ENCODE results near the gene TDP1.

Gene TDP1

DNA sequence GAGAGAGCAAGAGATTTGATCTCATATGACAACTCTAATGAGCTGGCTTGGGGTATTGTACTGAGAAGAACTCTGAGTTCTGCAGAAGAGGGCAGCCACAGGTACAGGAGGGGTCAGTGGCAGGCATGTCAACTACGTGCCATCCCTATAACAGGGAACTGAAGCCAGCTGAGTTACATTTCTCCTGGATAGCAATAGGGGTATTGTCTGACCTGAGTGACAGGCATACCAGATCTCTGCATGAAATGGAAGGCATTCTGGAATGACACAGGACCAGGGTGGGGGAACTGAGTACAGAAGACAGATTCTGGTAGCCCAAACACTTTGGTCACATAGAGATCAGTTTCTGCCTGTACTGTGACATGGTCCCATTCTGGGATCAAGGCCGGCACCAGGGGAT, 37.0 kb upstream of the TDP1 start:
- Histone ChIP-seq H3K9me3 (ENCODE audit: control insufficient read depth in 1 of 2, low read length in 2 of 2) (no peaks in the 10 kb centered on the region), H3K27me3 (ENCODE audit: low read depth, low read length) (no peaks in the 10 kb centered on the region), H3K27ac (ENCODE audit: low read length) (no peak overlapping the region), H3K36me3 (ENCODE audit: control insufficient read depth in 1 of 2, insufficient read depth in 2 of 2, low read length in 2 of 2) (peaks cover 0 to 6% of the 10 kb centered on the region in 2 donors), H3K4me1 (ENCODE audit: control insufficient read depth in 1 of 2, insufficient read depth in 2 of 2, low read length in 2 of 2) (no peaks in the 10 kb centered on the region), H3K4me3 (ENCODE audit: low read depth in 1 of 2, low read length in 2 of 2) (no peak overlapping the region)

DNA sequence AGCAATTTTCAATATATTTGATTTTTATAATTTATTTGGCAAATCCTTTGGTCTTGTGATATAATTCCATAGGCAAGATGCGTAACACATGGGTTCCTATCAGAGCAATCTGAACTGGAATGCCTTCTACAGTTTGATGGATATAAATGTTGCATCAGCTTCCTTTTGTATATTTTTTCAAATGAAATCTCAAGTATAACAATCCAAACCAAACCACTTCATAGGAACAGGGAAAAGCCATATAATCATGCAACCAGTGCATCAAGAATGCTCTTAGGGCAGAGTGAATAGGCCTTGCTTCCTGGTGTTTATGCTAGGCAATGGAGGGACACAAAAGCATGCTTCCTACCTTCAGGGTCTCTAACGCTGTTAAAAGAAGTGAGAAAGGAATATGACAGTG, 35.7 kb upstream of the TDP1 start:
- Histone ChIP-seq H3K4me3 (ENCODE audit: low read depth in 1 of 2, low read length in 2 of 2) (no peak overlapping the region), H3K36me3 (ENCODE audit: control insufficient read depth in 1 of 2, insufficient read depth in 2 of 2, low read length in 2 of 2) (peaks cover 0 to 6% of the 10 kb centered on the region in 2 donors), H3K27ac (ENCODE audit: low read length) (no peak overlapping the region), H3K4me1 (ENCODE audit: control insufficient read depth in 1 of 2, insufficient read depth in 2 of 2, low read length in 2 of 2) (no peaks in the 10 kb centered on the region), H3K27me3 (ENCODE audit: low read depth, low read length) (no peaks in the 10 kb centered on the region), H3K9me3 (ENCODE audit: control insufficient read depth in 1 of 2, low read length in 2 of 2) (no peaks in the 10 kb centered on the region)

DNA sequence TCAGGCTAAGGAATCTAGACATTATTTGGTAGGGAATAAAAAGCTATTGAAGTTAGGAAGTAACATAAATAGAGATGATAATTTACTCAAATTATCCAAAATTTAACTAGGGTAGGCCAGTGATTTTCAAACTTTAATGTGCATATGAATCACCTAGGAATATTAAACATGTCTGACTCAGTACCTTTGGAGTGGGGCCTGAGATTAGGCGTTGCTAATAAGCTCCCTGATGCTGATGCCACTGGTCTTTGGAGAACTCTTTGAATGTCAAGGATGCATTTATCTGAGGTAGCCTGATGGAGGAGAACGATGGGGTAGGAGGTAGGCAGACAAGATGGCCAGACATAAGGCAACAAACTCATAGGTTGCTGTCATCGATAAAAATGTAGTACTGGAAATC, 34.4 kb upstream of the TDP1 start:
- peaks cover 0 to 6% of the 10 kb centered on the region in 2 donors for H3K36me3 ChIP-seq (ENCODE audit: control insufficient read depth in 1 of 2, insufficient read depth in 2 of 2, low read length in 2 of 2)
- H3K4me3 ChIP-seq (ENCODE audit: low read depth in 1 of 2, low read length in 2 of 2) = no peak overlapping the region
- H3K27ac ChIP-seq (ENCODE audit: low read length) = no peak overlapping the region
- H3K4me1 ChIP-seq (ENCODE audit: control insufficient read depth in 1 of 2, insufficient read depth in 2 of 2, low read length in 2 of 2) = no peaks in the 10 kb centered on the region
- no peaks in the 10 kb centered on the region for H3K27me3 ChIP-seq (ENCODE audit: low read depth, low read length)
- H3K9me3 ChIP-seq (ENCODE audit: control insufficient read depth in 1 of 2, low read length in 2 of 2) = no peaks in the 10 kb centered on the region

DNA sequence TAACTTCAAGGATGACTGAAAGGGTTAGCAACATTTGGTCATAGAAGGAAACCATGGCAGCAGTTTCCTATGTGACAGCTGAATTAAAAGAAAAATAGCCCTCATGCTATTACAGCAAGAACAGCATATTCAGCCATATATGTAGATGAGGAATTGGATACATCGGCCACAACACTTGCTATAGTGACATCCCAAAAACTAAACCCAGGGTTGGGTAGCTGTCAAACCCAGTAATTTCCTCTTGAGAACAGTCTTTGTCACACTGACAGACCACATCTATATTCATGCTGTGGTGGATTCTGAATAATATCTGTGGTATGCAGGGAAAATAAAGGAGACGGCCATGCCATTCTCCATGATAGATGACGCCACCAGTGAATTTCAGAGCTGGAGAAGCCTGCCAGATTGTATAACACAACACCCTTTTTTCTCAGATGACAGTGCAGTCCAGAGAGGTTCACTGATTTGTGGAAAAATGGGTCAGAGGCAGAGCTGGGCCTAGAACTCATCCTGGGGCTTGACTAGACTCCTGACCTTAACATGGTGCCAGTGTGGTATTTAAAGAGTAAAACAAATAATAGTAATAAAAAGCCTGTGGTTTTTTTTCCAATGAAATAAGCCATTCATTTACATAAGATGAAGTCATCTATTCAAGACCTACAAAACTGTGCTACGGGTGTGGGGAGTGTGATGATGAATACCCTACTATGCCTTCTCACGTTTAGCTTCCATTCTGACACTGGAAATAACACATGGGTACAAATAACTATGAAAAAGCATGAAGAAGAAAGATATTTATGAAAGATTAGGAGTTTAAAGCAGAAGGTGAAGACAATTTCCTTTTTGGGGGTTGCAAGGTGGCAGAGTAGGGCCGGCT, 33.5 kb upstream of the TDP1 start:
- peaks cover 0 to 6% of the 10 kb centered on the region in 2 donors for H3K36me3 ChIP-seq (ENCODE audit: control insufficient read depth in 1 of 2, insufficient read depth in 2 of 2, low read length in 2 of 2)
- no peak overlapping the region for H3K4me3 ChIP-seq (ENCODE audit: low read depth in 1 of 2, low read length in 2 of 2)
- no peaks in the 10 kb centered on the region for H3K27me3 ChIP-seq (ENCODE audit: low read depth, low read length)
- H3K9me3 ChIP-seq (ENCODE audit: control insufficient read depth in 1 of 2, low read length in 2 of 2) = no peaks in the 10 kb centered on the region
- no peak overlapping the region for H3K27ac ChIP-seq (ENCODE audit: low read length)
- no peaks in the 10 kb centered on the region for H3K4me1 ChIP-seq (ENCODE audit: control insufficient read depth in 1 of 2, insufficient read depth in 2 of 2, low read length in 2 of 2)

DNA sequence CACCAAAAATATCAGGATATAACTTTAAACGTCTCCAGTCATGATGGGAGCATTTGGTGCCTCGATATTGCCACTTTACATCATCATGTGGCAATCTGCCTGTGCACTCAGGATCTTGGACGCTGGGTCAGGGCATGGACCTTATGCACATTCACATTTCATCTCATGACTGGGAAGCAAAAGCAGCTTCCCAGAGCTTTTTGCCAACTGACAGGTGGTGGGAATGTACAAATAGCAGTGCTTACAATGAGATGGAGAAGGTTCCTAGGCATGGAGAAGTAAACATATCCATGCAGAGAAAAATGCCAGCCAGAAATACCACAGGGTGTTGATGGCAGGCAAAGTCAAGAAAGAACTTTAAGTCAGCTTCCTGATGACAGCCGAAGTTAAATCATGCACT, 31.5 kb upstream of the TDP1 start:
- H3K4me3 ChIP-seq (ENCODE audit: low read depth in 1 of 2, low read length in 2 of 2) = no peak overlapping the region
- no peak overlapping the region for H3K27ac ChIP-seq (ENCODE audit: low read length)
- H3K27me3 ChIP-seq (ENCODE audit: low read depth, low read length) = no peaks in the 10 kb centered on the region
- no peaks in the 10 kb centered on the region for H3K4me1 ChIP-seq (ENCODE audit: control insufficient read depth in 1 of 2, insufficient read depth in 2 of 2, low read length in 2 of 2)
- H3K36me3 ChIP-seq (ENCODE audit: control insufficient read depth in 1 of 2, insufficient read depth in 2 of 2, low read length in 2 of 2) = peaks cover 0 to 6% of the 10 kb centered on the region in 2 donors
- H3K9me3 ChIP-seq (ENCODE audit: control insufficient read depth in 1 of 2, low read length in 2 of 2) = no peaks in the 10 kb centered on the region

DNA sequence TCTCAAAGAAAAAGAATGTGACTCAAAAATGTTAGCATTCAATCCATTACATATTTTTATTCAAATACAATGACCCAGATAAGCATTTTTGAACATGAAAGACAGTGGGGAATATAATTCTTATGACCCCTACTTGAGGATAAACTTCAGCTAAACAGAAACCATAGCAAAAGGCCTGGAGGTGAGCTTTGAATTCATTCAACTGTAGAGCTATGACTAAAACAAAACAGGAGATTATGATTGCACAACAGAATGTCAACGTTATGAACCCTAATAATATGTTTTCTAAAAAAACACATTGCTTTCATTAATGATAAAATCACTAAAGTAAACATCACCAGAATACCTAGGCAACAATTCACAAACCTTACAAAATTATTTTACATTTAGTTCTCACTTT, 29.0 kb upstream of the TDP1 start:
- no peak overlapping the region for H3K27ac ChIP-seq (ENCODE audit: low read length)
- no peaks in the 10 kb centered on the region for H3K27me3 ChIP-seq (ENCODE audit: low read depth, low read length)
- H3K4me1 ChIP-seq (ENCODE audit: control insufficient read depth in 1 of 2, insufficient read depth in 2 of 2, low read length in 2 of 2) = no peaks in the 10 kb centered on the region
- no peaks in the 10 kb centered on the region for H3K9me3 ChIP-seq (ENCODE audit: control insufficient read depth in 1 of 2, low read length in 2 of 2)
- H3K36me3 ChIP-seq (ENCODE audit: control insufficient read depth in 1 of 2, insufficient read depth in 2 of 2, low read length in 2 of 2) = peaks cover 0 to 23% of the 10 kb centered on the region in 2 donors
- no peak overlapping the region for H3K4me3 ChIP-seq (ENCODE audit: low read depth in 1 of 2, low read length in 2 of 2)

DNA sequence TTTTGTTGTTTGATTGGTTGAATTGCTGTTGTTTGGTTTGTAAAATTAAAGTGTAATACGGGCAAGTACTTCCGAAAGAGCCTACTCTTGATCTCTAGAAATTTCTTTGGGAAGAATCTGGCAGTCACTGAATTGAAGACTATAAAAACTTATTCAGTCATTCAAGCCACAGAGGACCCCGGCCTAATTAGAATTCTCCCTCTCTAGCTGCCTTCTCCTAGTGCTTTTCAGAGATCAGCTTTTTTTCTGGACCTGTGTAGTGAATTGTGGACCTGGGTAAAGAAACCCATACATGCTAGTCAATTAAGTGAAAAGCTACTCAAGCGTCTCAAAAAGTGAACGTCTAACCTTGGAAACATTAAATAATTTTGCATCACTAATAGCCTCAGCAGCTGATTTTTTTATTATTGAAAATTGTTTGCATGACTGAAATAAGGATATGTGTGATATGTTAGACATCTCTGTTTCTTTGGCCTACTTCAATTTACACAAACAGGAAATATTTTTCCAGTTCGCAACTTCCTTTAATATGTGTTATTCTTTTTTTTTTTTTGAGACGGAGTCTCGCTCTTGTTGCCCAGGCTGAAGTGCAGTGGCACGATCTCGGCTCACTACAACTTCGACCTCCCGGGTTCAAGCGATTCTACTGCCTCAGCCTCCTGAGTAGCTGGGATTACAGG, 28.4 kb upstream of the TDP1 start:
- H3K36me3 ChIP-seq (ENCODE audit: control insufficient read depth in 1 of 2, insufficient read depth in 2 of 2, low read length in 2 of 2) = peaks cover 0 to 22% of the 10 kb centered on the region in 2 donors
- H3K27ac ChIP-seq (ENCODE audit: low read length) = no peak overlapping the region
- H3K27me3 ChIP-seq (ENCODE audit: low read depth, low read length) = no peaks in the 10 kb centered on the region
- H3K9me3 ChIP-seq (ENCODE audit: control insufficient read depth in 1 of 2, low read length in 2 of 2) = no peaks in the 10 kb centered on the region
- H3K4me1 ChIP-seq (ENCODE audit: control insufficient read depth in 1 of 2, insufficient read depth in 2 of 2, low read length in 2 of 2) = no peaks in the 10 kb centered on the region
- H3K4me3 ChIP-seq (ENCODE audit: low read depth in 1 of 2, low read length in 2 of 2) = no peak overlapping the region

DNA sequence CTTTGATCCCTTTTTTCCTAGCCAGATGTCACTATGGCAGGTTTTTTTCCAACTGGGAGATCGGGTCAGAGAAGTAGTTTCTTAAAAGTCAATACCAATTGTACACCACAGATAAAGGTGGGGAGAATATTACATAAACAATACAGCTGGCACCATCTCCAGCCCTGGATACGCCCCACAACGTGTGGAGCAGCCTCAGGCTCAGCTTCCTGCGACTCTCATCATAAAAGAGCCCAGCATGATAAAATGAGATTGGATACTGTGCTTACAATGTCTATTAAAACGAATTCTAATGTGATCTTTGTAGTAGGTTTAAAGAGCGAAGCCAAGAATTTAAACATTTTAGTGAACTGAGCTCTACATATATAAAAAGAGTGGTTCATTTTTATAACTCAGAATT, 22.7 kb upstream of the TDP1 start:
- Histone ChIP-seq H3K4me3 (ENCODE audit: low read depth in 1 of 2, low read length in 2 of 2) (no peak overlapping the region), H3K4me1 (ENCODE audit: control insufficient read depth in 1 of 2, insufficient read depth in 2 of 2, low read length in 2 of 2) (no peaks in the 10 kb centered on the region), H3K36me3 (ENCODE audit: control insufficient read depth in 1 of 2, insufficient read depth in 2 of 2, low read length in 2 of 2) (peaks cover 0 to 17% of the 10 kb centered on the region in 2 donors), H3K27me3 (ENCODE audit: low read depth, low read length) (no peaks in the 10 kb centered on the region), H3K9me3 (ENCODE audit: control insufficient read depth in 1 of 2, low read length in 2 of 2) (no peaks in the 10 kb centered on the region), H3K27ac (ENCODE audit: low read length) (no peak overlapping the region)

- no peaks in the 10 kb centered on the region for H3K9me3 ChIP-seq (ENCODE audit: control insufficient read depth in 1 of 2, low read length in 2 of 2)
- no peaks in the 10 kb centered on the region for H3K36me3 ChIP-seq (ENCODE audit: control insufficient read depth in 1 of 2, insufficient read depth in 2 of 2, low read length in 2 of 2)
- no peak overlapping the region for H3K27ac ChIP-seq (ENCODE audit: low read length)
- H3K27me3 ChIP-seq (ENCODE audit: low read depth, low read length) = no peaks in the 10 kb centered on the region
- no peak overlapping the region for H3K4me3 ChIP-seq (ENCODE audit: low read depth in 1 of 2, low read length in 2 of 2)
- H3K4me1 ChIP-seq (ENCODE audit: control insufficient read depth in 1 of 2, insufficient read depth in 2 of 2, low read length in 2 of 2) = no peaks in the 10 kb centered on the region
Measured at GRCh38 chr14:89936654-89937185, 19.0 kb upstream of the TDP1 start.

DNA sequence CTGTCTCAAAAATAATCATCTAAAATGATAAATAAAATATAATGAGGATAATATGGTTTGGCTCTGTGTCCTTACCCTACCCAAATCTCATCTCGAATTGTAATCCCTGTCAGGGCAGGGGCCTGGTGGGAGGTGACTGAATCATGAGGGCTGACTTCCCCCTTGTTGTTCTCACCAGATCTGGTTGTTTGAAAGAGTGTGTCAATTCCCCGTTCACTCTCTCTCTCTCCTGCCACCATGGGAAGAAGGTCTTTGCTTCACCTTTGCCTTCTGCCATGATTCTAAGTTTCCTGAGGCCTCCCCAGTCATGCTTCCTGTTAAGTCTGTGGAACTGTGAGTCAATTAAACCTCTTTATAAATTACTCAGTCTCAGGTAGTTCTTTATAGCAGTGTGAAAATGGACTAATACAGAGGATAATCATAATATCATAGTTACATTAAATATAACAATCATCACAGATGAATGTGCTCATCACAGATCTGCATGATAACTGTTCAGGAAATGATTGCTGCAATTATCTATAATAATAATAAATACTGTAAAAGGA, 13.8 kb upstream of the TDP1 start:
- Histone ChIP-seq H3K27ac (ENCODE audit: low read length) (no peak overlapping the region), H3K4me1 (ENCODE audit: control insufficient read depth in 1 of 2, insufficient read depth in 2 of 2, low read length in 2 of 2) (no peaks in the 10 kb centered on the region), H3K9me3 (ENCODE audit: control insufficient read depth in 1 of 2, low read length in 2 of 2) (no peaks in the 10 kb centered on the region), H3K36me3 (ENCODE audit: control insufficient read depth in 1 of 2, insufficient read depth in 2 of 2, low read length in 2 of 2) (peaks cover 0 to 5% of the 10 kb centered on the region in 2 donors), H3K27me3 (ENCODE audit: low read depth, low read length) (no peaks in the 10 kb centered on the region), H3K4me3 (ENCODE audit: low read depth in 1 of 2, low read length in 2 of 2) (no peak overlapping the region)

- H3K36me3 ChIP-seq (ENCODE audit: control insufficient read depth in 1 of 2, insufficient read depth in 2 of 2, low read length in 2 of 2) = peaks cover 0 to 9% of the 10 kb centered on the region in 2 donors
- H3K4me3 ChIP-seq (ENCODE audit: low read depth in 1 of 2, low read length in 2 of 2) = no peak overlapping the region
- H3K9me3 ChIP-seq (ENCODE audit: control insufficient read depth in 1 of 2, low read length in 2 of 2) = no peaks in the 10 kb centered on the region
- no peaks in the 10 kb centered on the region for H3K4me1 ChIP-seq (ENCODE audit: control insufficient read depth in 1 of 2, insufficient read depth in 2 of 2, low read length in 2 of 2)
- no peaks in the 10 kb centered on the region for H3K27me3 ChIP-seq (ENCODE audit: low read depth, low read length)
- no peak overlapping the region for H3K27ac ChIP-seq (ENCODE audit: low read length)
Measured at GRCh38 chr14:89947344-89947743, 8.4 kb upstream of the TDP1 start.

Measured in muscle layer of duodenum (tissue), 2 donors.